B cell (primary cell): ENCODE results near the gene COL4A1. TPM values are rescaled to one million over a fixed set of nuclear protein-coding genes. Genes with fewer than 3 reads are reported as not detected.

Experiments used
- ATAC-seq: fragments of 200-7000 bp; cut with Tn5 transposase; one replicate; pipeline ENCODE4 v1.10.0; 2021; ENCODE audit warnings: low read depth, mild to moderate bottlenecking, moderate number of reproducible peaks, moderate library complexity
- CTCF ChIA-PET: fragments of 350-600 bp; sonication (Branson Sonifier 250); formaldehyde crosslinking; loops from one replicate; lab custom pipeline; 2021; ENCODE audit warnings: antibody characterized with exemption, inconsistent platforms; lab: Charles Lee
- POLR2A ChIA-PET: fragments of 350-600 bp; sonication (Branson Sonifier 250); formaldehyde crosslinking; loops from one replicate; lab custom pipeline; 2021; ENCODE audit warnings: antibody characterized with exemption; lab: Charles Lee
- DNase-seq: peaks from one replicate; pipeline ENCODE4 v3.0.0; 2013
- H2AFZ ChIP-seq: 2 replicates; pipeline ENCODE4 v1.6.1; 2012; ENCODE audit warnings: mild to moderate bottlenecking, low read depth, low read length; ENCODE audit not compliant: insufficient read depth, poor library complexity, severe bottlenecking
- H3K27ac ChIP-seq, 2 donors: 1 replicate in 1 of 2; 2 replicates in 1 of 2; pipeline ENCODE4 v1.5.1; 2012 to 2013; ENCODE audit warnings: low read length in 2 of 2, mild to moderate bottlenecking in 2 of 2, moderate library complexity in 1 of 2
- H3K27me3 ChIP-seq, 4 experiments: fragments of 200-600 bp in 1 of 4; sonication (generic) in 1 of 4; replicated peaks in 1 of 4; 1 replicate in 2 of 4; 2 replicates in 2 of 4; pipeline versions ENCODE4 v1.6.1 to v1.7.0; 2013 to 2016; ENCODE audit warnings: low read length in 3 of 4, mild to moderate bottlenecking in 2 of 4, mixed read lengths in 1 of 4, moderate library complexity in 1 of 4; ENCODE audit not compliant: insufficient read depth in 4 of 4, control insufficient read depth in 3 of 4; ENCODE audit errors: control extremely low read depth in 1 of 4
- H3K36me3 ChIP-seq, 2 experiments: replicated peaks in 1 of 2; 1 replicate in 1 of 2; 2 replicates in 1 of 2; pipeline versions ENCODE4 v1.6.1 to v1.7.1; 2013; ENCODE audit warnings: low read length in 1 of 2; ENCODE audit not compliant: insufficient read depth in 2 of 2, control insufficient read depth in 1 of 2; ENCODE audit errors: control extremely low read depth in 1 of 2, extremely low read depth in 1 of 2
- H3K4me1 ChIP-seq, 2 donors: fragments of 200-600 bp in 1 of 2; sonication (generic) in 1 of 2; 1 replicate in 1 of 2; 2 replicates in 1 of 2; pipeline versions ENCODE4 v1.5.1 to v1.6.1; 2013 to 2017; ENCODE audit warnings: low read length in 2 of 2; ENCODE audit not compliant: control insufficient read depth in 2 of 2, insufficient read depth in 2 of 2
- H3K4me2 ChIP-seq: replicated peaks from 2 replicates; pipeline ENCODE3; 2012; ENCODE audit warnings: mild to moderate bottlenecking, low read depth, low read length; ENCODE audit not compliant: poor library complexity, severe bottlenecking
- H3K4me3 ChIP-seq, 5 experiments: fragments of 200-600 bp in 1 of 5; sonication (generic) in 1 of 5; 1 replicate in 3 of 5; 2 replicates in 2 of 5; pipeline versions ENCODE4 v1.5.1 to v1.7.0; 2011 to 2016; ENCODE audit warnings: low read length in 4 of 5, mild to moderate bottlenecking in 4 of 5, low read depth in 2 of 5, control low read depth in 1 of 5, moderate library complexity in 1 of 5; ENCODE audit not compliant: insufficient read depth in 1 of 5; ENCODE audit errors: control extremely low read depth in 1 of 5, extremely low read depth in 1 of 5
- H3K79me2 ChIP-seq: fragments of 200-600 bp; sonication (generic); one replicate; pipeline ENCODE4 v1.6.0; 2016; ENCODE audit warnings: low read length; ENCODE audit not compliant: control insufficient read depth, insufficient read depth
- H3K9ac ChIP-seq: fragments of 200-600 bp; sonication (generic); 2 replicates; pipeline ENCODE4 v1.6.1; 2017; ENCODE audit warnings: mild to moderate bottlenecking, low read length, moderate library complexity
- H3K9me3 ChIP-seq, 3 donors: one replicate each; pipeline versions ENCODE4 v1.6.1 to v1.7.1; 2013; ENCODE audit warnings: low read length in 2 of 3; ENCODE audit not compliant: control insufficient read depth in 2 of 3, insufficient read depth in 1 of 3; ENCODE audit errors: control extremely low read depth in 1 of 3
- H4K20me1 ChIP-seq: 2 replicates; pipeline ENCODE4 v1.6.0; 2012; ENCODE audit warnings: mild to moderate bottlenecking, low read length; ENCODE audit not compliant: insufficient read depth, control insufficient read depth, poor library complexity, severe bottlenecking
- H3K27ac Mint-ChIP-seq: one replicate; pipeline ENCODE4 v1.8.0; 2021; ENCODE audit warnings: mixed read lengths
- H3K27me3 Mint-ChIP-seq: one replicate; pipeline ENCODE4 v1.8.0; 2021; ENCODE audit warnings: mixed read lengths
- H3K4me1 Mint-ChIP-seq: one replicate; pipeline ENCODE4 v1.8.0; 2021; ENCODE audit warnings: mixed read lengths
- H3K4me3 Mint-ChIP-seq: one replicate; pipeline ENCODE4 v1.8.0; 2021; ENCODE audit warnings: mixed read lengths
- H3K9me3 Mint-ChIP-seq: one replicate; pipeline ENCODE4 v1.8.0; 2022; ENCODE audit warnings: mixed read lengths; ENCODE audit not compliant: insufficient read depth
- CTCF ChIP-seq: fragments of 200-600 bp; IDR thresholded peaks from one replicate; pipeline ENCODE4 v1.8.0; 2022; ENCODE audit warnings: antibody characterized with exemption, mild to moderate bottlenecking
- EZH2 ChIP-seq: IDR thresholded peaks from 2 replicates; pipeline ENCODE4 v1.6.1; 2012; ENCODE audit warnings: borderline replicate concordance, low read depth, mild to moderate bottlenecking, moderate library complexity, low read length; ENCODE audit not compliant: insufficient read depth, poor library complexity, severe bottlenecking
- WGBS: methylation state at CpG from one replicate; pipeline ENCODE4 v1.1.5; 2013; ENCODE audit warnings: missing lambda C conversion rate; ENCODE audit not compliant: insufficient coverage; 5-methylcytosine and 5-hydroxymethylcytosine counted together
- intact Hi-C: fragments of 100-400 bp; cut with micrococcal nuclease; formaldehyde crosslinking; loops from one replicate; pipeline ENCODE4 v1.10.0; 2022
- polyA plus RNA-seq: library from polyadenylated mRNA; depleted of rRNA; stranded (reverse); fragments of >200 nt; gene quantifications from 2 replicates; pipeline ENCODE4 v1.2.3, GENCODE V29; 2012
- total RNA-seq, 2 donors: library from RNA; stranded (reverse); fragments of 120-200 nt in 1 of 2; gene quantifications; 1 replicate in 1 of 2; 2 replicates in 1 of 2; pipeline versions ENCODE4 v1.2.3 to v1.2.4, GENCODE V29; 2013 to 2022

The COL4A1 gene
- total and polyA plus RNA-seq, 2 donors (not counting 1 experiment from before 2014, with no cell fraction given): not detected

DNA sequence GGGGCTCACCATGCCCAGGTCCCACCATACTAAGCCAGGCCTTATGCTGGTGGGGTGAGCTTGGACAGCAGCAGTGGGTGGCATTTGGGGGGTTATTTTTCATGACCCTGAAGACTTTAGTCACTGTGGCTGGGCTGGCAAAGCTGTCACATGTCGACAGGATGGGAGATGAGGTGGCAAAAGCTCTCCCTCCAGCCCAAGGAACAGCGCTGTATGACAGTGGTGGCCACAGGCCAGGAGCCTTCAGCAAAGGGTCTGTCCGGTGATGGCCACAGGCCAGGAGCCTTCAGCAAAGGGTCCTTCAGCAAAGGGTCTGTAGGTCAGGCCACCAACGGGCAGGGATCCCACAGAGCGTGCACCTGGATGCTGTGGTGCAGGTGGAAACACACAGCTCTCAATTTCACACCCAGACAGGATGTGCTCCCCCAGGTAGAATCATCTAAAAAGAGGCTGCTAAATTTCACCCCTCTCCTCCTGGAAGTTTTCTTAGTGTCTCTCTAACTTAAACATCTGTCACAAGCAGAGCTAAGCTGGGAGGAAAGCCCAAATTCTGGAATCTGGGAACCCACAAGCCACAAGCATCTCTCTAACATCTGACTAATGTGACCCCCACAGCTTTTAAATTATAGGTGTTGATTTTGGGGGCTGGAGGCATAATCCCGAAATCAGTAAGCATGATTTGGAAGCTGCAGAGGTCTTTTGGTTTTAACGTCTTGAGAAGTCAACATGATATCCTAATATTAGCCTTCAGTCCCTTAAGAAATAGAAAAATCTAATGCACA, 23.0 kb downstream of the COL4A1 start:
- POLR2A ChIA-PET: no interaction called here
- H3K27ac Mint-ChIP-seq: no peak overlapping the region
- Histone ChIP-seq H2AFZ (no peak overlapping the region), H3K79me2 (no peaks in the 10 kb centered on the region), H3K9ac (no peak overlapping the region), H3K4me3 (no peak overlapping the region), H3K4me2 (no peak overlapping the region), H3K27ac (no peak overlapping the region), H3K36me3 (no peaks in the 10 kb centered on the region), H3K27me3 (peaks cover 0 to 2% (median 0%) of the 10 kb centered on the region in 4 experiments), H4K20me1 (no peaks in the 10 kb centered on the region), H3K9me3 (no peaks in the 10 kb centered on the region), H3K4me1 (no peaks in the 10 kb centered on the region)
- no peaks in the 10 kb centered on the region for H3K4me1 Mint-ChIP-seq
- TF ChIP-seq CTCF (no peak), EZH2 (no peak)
- H3K27me3 Mint-ChIP-seq: peaks cover 3% of the 10 kb centered on the region
- no peak for DNase-seq
- H3K9me3 Mint-ChIP-seq: no peaks in the 10 kb centered on the region
- CTCF ChIA-PET: no interaction called here
- no peak overlapping the region for H3K4me3 Mint-ChIP-seq
- ATAC-seq: no peak
- 86% methylated on average over 5 of the region's 7 CpGs for WGBS
- intact Hi-C loops: no loop called here

DNA sequence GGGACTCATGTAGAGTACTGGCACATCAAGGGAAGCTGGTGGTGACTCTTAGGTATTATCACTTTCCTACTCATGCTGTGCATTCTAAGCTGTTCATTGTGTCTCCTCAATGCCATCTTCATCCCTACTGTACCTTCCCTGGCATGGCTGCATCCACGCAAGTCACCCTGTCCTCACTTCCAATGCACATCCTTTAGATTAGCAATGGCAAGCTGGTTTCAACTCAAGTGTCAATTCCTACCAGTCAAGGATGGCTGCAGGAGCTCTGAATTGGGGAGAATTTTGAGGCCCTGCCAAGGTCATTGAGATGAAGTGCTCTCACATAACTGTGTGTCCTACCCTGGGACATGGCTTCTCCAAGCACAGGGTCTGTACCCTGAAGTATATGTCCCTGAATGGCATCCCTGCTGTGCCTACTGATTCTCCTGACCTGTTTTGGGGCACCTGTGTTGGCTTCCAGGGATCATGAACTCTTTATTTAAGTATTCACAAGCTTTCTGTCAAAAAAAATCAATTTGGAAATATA, 24.6 kb downstream of the COL4A1 start:
- CTCF ChIA-PET: no interaction called here
- H2AFZ ChIP-seq: no peak overlapping the region
- 100% methylated on average over 1 of the region's 1 CpG for WGBS

More for the DNA sequence above, 24.6 kb downstream of the COL4A1 start:
- POLR2A ChIA-PET: no interaction called here
- TF ChIP-seq CTCF (no peak), EZH2 (no peak)
- no peak overlapping the region for H3K4me2 ChIP-seq
- Mint-ChIP-seq H3K27me3 (peaks cover 3% of the 10 kb centered on the region), H3K27ac (no peak overlapping the region), H3K4me3 (no peak overlapping the region), H3K4me1 (no peaks in the 10 kb centered on the region), H3K9me3 (no peaks in the 10 kb centered on the region)
- H3K4me1 ChIP-seq: no peaks in the 10 kb centered on the region
- H4K20me1 ChIP-seq: no peaks in the 10 kb centered on the region
- no peak overlapping the region for H3K27ac ChIP-seq
- intact Hi-C loops: no loop called here
- H3K36me3 ChIP-seq: no peaks in the 10 kb centered on the region
- no peaks in the 10 kb centered on the region for H3K79me2 ChIP-seq
- peaks cover 0 to 2% (median 0%) of the 10 kb centered on the region in 4 experiments for H3K27me3 ChIP-seq
- no peaks in the 10 kb centered on the region for H3K9me3 ChIP-seq
- ATAC-seq (no peak), DNase-seq (no peak)
- no peak overlapping the region for H3K9ac ChIP-seq
- H3K4me3 ChIP-seq: no peak overlapping the region
